SK-N-SH (cell line): ENCODE measurements around the gene POLDIP3. TPM values are rescaled to one million over a fixed set of nuclear protein-coding genes. Genes with fewer than 3 reads are reported as not detected.

Source experiments
- CTCF ChIA-PET: fragments of 300-600, 350-600 bp; formaldehyde crosslinking; extraction: SDS; loops from one replicate; lab custom pipeline; 2021; lab: Yijun Ruan, JAX
- POLR2A ChIA-PET: fragments of 350-600 bp; sonication (Branson Sonifier 250); formaldehyde crosslinking; extraction: SDS; loops from one replicate; lab custom pipeline; 2020; ENCODE audit warnings: antibody characterized with exemption, inconsistent platforms; lab: Yijun Ruan, JAX
- DNase-seq: peaks from one replicate; pipeline ENCODE4 v3.0.0; 2012
- H2AFZ ChIP-seq: fragments of 200-600 bp; sonication (generic); 2 replicates; pipeline ENCODE4 v1.8.1; 2016; ENCODE audit warnings: antibody characterized with exemption, mild to moderate bottlenecking, low read depth
- H3F3A ChIP-seq: fragments of 200-600 bp; sonication (generic); replicated peaks from 2 replicates; pipeline ENCODE3; 2016; ENCODE audit warnings: antibody characterized with exemption, mild to moderate bottlenecking; ENCODE audit not compliant: insufficient read depth
- H3K27ac ChIP-seq, 2 experiments: fragments of 200-500 bp in 1 of 2; fragments of 200-600 bp in 1 of 2; sonication (Bioruptor generic) in 1 of 2; sonication (generic), shearing (Covaris generic) in 1 of 2; 2 replicates each; pipeline versions ENCODE4 v1.5.1 to v1.6.1; 2014 to 2016; ENCODE audit warnings: low read depth in 2 of 2, inconsistent platforms in 1 of 2, low read length in 1 of 2, mild to moderate bottlenecking in 1 of 2, mixed read lengths in 1 of 2
- H3K27me3 ChIP-seq: fragments of 200-600 bp; sonication (generic), shearing (Covaris generic); 2 replicates; pipeline ENCODE4 v1.6.1; 2016; ENCODE audit warnings: mixed run types; ENCODE audit not compliant: insufficient read depth
- H3K36me3 ChIP-seq, 2 experiments: fragments of 200-500 bp in 1 of 2; fragments of 200-600 bp in 1 of 2; sonication (Bioruptor generic) in 1 of 2; sonication (generic) in 1 of 2; replicated peaks in 1 of 2; 2 replicates each; pipeline versions ENCODE3 to v1.5.1; 2014 to 2016; ENCODE audit warnings: low read length in 1 of 2, mild to moderate bottlenecking in 1 of 2; ENCODE audit not compliant: insufficient read depth in 2 of 2, control insufficient read depth in 1 of 2
- H3K4me1 ChIP-seq, 2 experiments: fragments of 200-500 bp in 1 of 2; fragments of 200-600 bp in 1 of 2; sonication (Bioruptor generic) in 1 of 2; sonication (generic), shearing (Covaris generic) in 1 of 2; 2 replicates each; pipeline versions ENCODE4 v1.5.1 to v1.6.1; 2014 to 2016; ENCODE audit warnings: low read depth in 1 of 2, low read length in 1 of 2, mixed run types in 1 of 2; ENCODE audit not compliant: insufficient read depth in 2 of 2, control insufficient read depth in 1 of 2
- H3K4me2 ChIP-seq: fragments of 200-600 bp; sonication (generic), shearing (Covaris generic); 2 replicates; pipeline ENCODE4 v1.6.1; 2017; ENCODE audit warnings: mixed run types
- H3K4me3 ChIP-seq, 2 experiments: fragments of 200-500 bp in 1 of 2; fragments of 200-600 bp in 1 of 2; sonication (Bioruptor generic) in 1 of 2; sonication (generic), shearing (Covaris generic) in 1 of 2; 2 replicates each; pipeline versions ENCODE4 v1.5.1 to v1.8.1; 2014 to 2016; ENCODE audit warnings: low read depth in 2 of 2, inconsistent platforms in 1 of 2, low read length in 1 of 2, mild to moderate bottlenecking in 1 of 2, mixed read lengths in 1 of 2, moderate library complexity in 1 of 2
- H3K79me2 ChIP-seq: fragments of 200-600 bp; sonication (generic); 2 replicates; pipeline ENCODE4 v1.8.1; 2017; ENCODE audit warnings: mild to moderate bottlenecking; ENCODE audit not compliant: insufficient read depth
- H3K9ac ChIP-seq: fragments of 200-600 bp; sonication (generic); 2 replicates; pipeline ENCODE4 v1.6.1; 2017; ENCODE audit warnings: mixed run types
- H3K9me2 ChIP-seq: fragments of 200-600 bp; sonication (generic); 2 replicates; pipeline ENCODE4 v1.6.1; 2017; ENCODE audit warnings: mixed run types
- H3K9me3 ChIP-seq: fragments of 200-600 bp; sonication (generic); 2 replicates; pipeline ENCODE4 v1.6.1; 2017; ENCODE audit warnings: mixed run types, mild to moderate bottlenecking, moderate library complexity
- H4K20me1 ChIP-seq: fragments of 200-600 bp; sonication (generic); 2 replicates; pipeline ENCODE4 v1.6.1; 2017; ENCODE audit warnings: mild to moderate bottlenecking, mixed run types; ENCODE audit not compliant: insufficient read depth
- CTCF ChIP-seq: fragments of 200-600 bp; sonication (generic); IDR thresholded peaks from 2 replicates; pipeline ENCODE4 v1.6.1; 2017; ENCODE audit warnings: antibody characterized with exemption, mild to moderate bottlenecking, moderate library complexity
- FOSL2 ChIP-seq: IDR thresholded peaks from 2 replicates; pipeline ENCODE4 v1.4.0; 2012; ENCODE audit warnings: low read depth, mild to moderate bottlenecking, moderate library complexity, borderline replicate concordance
- FOXJ3 ChIP-seq: sonication (generic); formaldehyde crosslinking; IDR thresholded peaks from 2 replicates; pipeline ENCODE4 v1.5.1; 2020; ENCODE audit warnings: mild to moderate bottlenecking, missing genetic modification reagents
- MAX ChIP-seq: IDR thresholded peaks from 2 replicates; pipeline ENCODE4 v1.4.0; 2012; ENCODE audit warnings: low read depth
- MXI1 ChIP-seq: IDR thresholded peaks from 2 replicates; pipeline ENCODE4 v1.6.1; 2012; ENCODE audit warnings: mild to moderate bottlenecking, low read depth, low read length, improper control_type of control experiment
- REST ChIP-seq: IDR thresholded peaks from 2 replicates; pipeline ENCODE4 v1.6.1; 2012; ENCODE audit warnings: mild to moderate bottlenecking, low read depth, low read length, moderate library complexity
- RFX5 ChIP-seq: IDR thresholded peaks from 2 replicates; pipeline ENCODE4 v1.6.1; 2012; ENCODE audit warnings: mild to moderate bottlenecking, improper control_type of control experiment, low read length
- SMC3 ChIP-seq: IDR thresholded peaks from 2 replicates; pipeline ENCODE4 v1.6.1; 2012; ENCODE audit warnings: low read depth, low read length, improper control_type of control experiment
- WGBS: methylation state at CpG from one replicate; pipeline ENCODE4 v1.1.6; 2017; ENCODE audit warnings: low lambda C conversion rate; 5-methylcytosine and 5-hydroxymethylcytosine counted together
- polyA plus RNA-seq, 3 experiments: library from polyadenylated mRNA; depleted of rRNA; stranded (reverse); fragments of >200 nt; gene quantifications; 2 replicates each; pipeline ENCODE4 v1.2.3, GENCODE V29; 2012

POLDIP3 gene
- polyA plus RNA-seq, 1 of the 3 experiments (the other 2 are of a cell fraction): 18.8 TPM

- ChIA-PET CTCF (no interaction called here), POLR2A (no interaction called here)
- no peak overlapping the region for H3K27ac ChIP-seq
- H3K27me3 ChIP-seq: no peaks in the 10 kb centered on the region
- H3K9me2 ChIP-seq: no peaks in the 10 kb centered on the region
- H3K36me3 ChIP-seq: no peaks in the 10 kb centered on the region
- no peak for DNase-seq
- peaks cover 0 to 6% of the 10 kb centered on the region in 2 experiments; a peak in 1 of 4 replicates for H3K4me1 ChIP-seq
- TF ChIP-seq MAX: no peak
- WGBS: 100% methylated on average over 2 of the region's 19 CpGs
- H3F3A ChIP-seq: no peaks in the 10 kb centered on the region
- H2AFZ ChIP-seq: no peak overlapping the region
- peaks cover 6% of the 10 kb centered on the region; the same call in 1 of the 2 replicates for H4K20me1 ChIP-seq
- H3K4me2 ChIP-seq: no peak overlapping the region
- peaks cover 82% of the 10 kb centered on the region for H3K79me2 ChIP-seq
- no peak overlapping the region for H3K9ac ChIP-seq
- H3K4me3 ChIP-seq: no peak overlapping the region
- H3K9me3 ChIP-seq: no peaks in the 10 kb centered on the region
These were observed 30.8 kb upstream of the POLDIP3 start for GRCh38 chr22:42645341-42645937.

- Histone ChIP-seq H3K36me3 (no peaks in the 10 kb centered on the region), H3K27me3 (no peaks in the 10 kb centered on the region), H3F3A (no peaks in the 10 kb centered on the region), H3K4me3 (no peak overlapping the region), H3K27ac (no peak overlapping the region), H3K79me2 (peaks cover 83% of the 10 kb centered on the region), H3K4me1 (peaks cover 0 to 6% of the 10 kb centered on the region in 2 experiments; a peak in 1 of 4 replicates), H2AFZ (no peak overlapping the region), H3K9me2 (no peaks in the 10 kb centered on the region), H3K4me2 (no peak overlapping the region), H3K9me3 (no peaks in the 10 kb centered on the region), H4K20me1 (peaks cover 6% of the 10 kb centered on the region; the same call in 1 of the 2 replicates), H3K9ac (no peak overlapping the region)
- ChIA-PET CTCF (interaction anchor here (1.6 kb wide), 1 partner anchor 15 kb away, joined by 5 read pairs; no protein-coding TSS in a partner anchor), POLR2A (interaction anchor here (1.0 kb wide), 1 partner anchor 29 kb away, joined by 3 read pairs; no protein-coding TSS in a partner anchor)
- DNase-seq: no peak
- TF ChIP-seq REST (no peak), CTCF (no peak), FOSL2 (no peak), MXI1 (no peak), RFX5 (no peak), FOXJ3 (CRISPR knock-in tag) (no peak), SMC3 (no peak)
- WGBS: 85% methylated on average over 4 of the region's 22 CpGs
These were observed 30.0 kb upstream of the POLDIP3 start for GRCh38 chr22:42644422-42645340.
